Spleen (tissue), 7 donors: ENCODE measurements around the gene SLC22A3.

Source experiments
- POLR2A ChIP-seq, 3 donors: fragments of 450-650 bp; IDR thresholded peaks; one replicate each; pipeline ENCODE4 v1.5.1; 2017; ENCODE audit warnings: antibody characterized with exemption in 3 of 3, mild to moderate bottlenecking in 1 of 3
- TF ChIP-seq, protein P1 (sequence below), 11 experiments: fragments of 200-600 bp in 7 of 11; fragments of 450-650 bp in 4 of 11; sonication (generic) in 4 of 11; IDR thresholded peaks in 8 of 11; conservative IDR thresholded peaks in 3 of 11; 1 replicate in 7 of 11; 2 replicates in 4 of 11; pipeline versions ENCODE4 v1.4.0 to v1.8.0; 2016 to 2021; ENCODE audit warnings: antibody characterized with exemption in 11 of 11, inconsistent platforms in 4 of 11, mild to moderate bottlenecking in 1 of 11
- donor health status: DM: no; HTN: no; CAD: no; lungs with moderate emphysema.
- donor health status: DM: no; HTN: no; CAD: no.
- donor health status: DM: no; HTN: no; CAD: no.

DNA sequence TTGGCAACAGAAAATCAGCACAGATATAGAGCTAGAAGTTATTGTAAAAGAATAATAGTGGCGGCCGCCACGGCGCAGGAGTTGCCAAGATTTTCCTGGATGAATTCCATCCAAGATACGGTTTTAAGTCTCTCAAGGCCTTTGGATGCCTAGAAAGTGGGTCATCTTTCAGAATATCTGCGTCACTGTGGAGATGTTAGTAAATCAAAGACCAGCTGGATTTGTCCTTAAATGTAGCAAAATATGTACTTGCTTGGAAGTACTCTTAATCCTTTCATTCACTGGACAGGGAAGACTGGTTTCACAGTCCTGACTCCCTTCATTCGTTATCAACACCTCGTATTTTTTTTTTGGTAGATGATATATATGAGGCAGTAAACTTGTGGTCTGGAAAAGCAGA, 83.0 kb downstream of the SLC22A3 start:
- TF ChIP-seq, protein P1, sequence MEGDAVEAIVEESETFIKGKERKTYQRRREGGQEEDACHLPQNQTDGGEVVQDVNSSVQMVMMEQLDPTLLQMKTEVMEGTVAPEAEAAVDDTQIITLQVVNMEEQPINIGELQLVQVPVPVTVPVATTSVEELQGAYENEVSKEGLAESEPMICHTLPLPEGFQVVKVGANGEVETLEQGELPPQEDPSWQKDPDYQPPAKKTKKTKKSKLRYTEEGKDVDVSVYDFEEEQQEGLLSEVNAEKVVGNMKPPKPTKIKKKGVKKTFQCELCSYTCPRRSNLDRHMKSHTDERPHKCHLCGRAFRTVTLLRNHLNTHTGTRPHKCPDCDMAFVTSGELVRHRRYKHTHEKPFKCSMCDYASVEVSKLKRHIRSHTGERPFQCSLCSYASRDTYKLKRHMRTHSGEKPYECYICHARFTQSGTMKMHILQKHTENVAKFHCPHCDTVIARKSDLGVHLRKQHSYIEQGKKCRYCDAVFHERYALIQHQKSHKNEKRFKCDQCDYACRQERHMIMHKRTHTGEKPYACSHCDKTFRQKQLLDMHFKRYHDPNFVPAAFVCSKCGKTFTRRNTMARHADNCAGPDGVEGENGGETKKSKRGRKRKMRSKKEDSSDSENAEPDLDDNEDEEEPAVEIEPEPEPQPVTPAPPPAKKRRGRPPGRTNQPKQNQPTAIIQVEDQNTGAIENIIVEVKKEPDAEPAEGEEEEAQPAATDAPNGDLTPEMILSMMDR (IDR thresholded peaks at IDR 0.05 in 8 of 11, conservative IDR thresholded peaks at IDR 0.05 in 3 of 11) = no peak
- no peak for TF ChIP-seq POLR2A (IDR thresholded peaks at IDR 0.05)
